KOPT-K1 (cell line): Measurements from ENCODE around the gene EEF1G.
"Not testable (repeated sequence)": the region's sequence is repeated elsewhere in the genome, so short reads cannot be mapped to it uniquely, and the experiment has no call there.

Experiments used
- H3K27ac ChIP-seq: fragments of 200-600 bp; sonication (generic); 2 replicates; pipeline ENCODE4 v1.5.1; 2016; ENCODE audit warnings: antibody characterized with exemption, mild to moderate bottlenecking, low read depth, low read length; ENCODE audit not compliant: poor library complexity, severe bottlenecking
- H3K36me3 ChIP-seq: fragments of 200-600 bp; sonication (generic); 2 replicates; pipeline ENCODE4 v1.5.1; 2017; ENCODE audit warnings: antibody characterized with exemption, mild to moderate bottlenecking, low read length, moderate library complexity; ENCODE audit not compliant: insufficient read depth
- H3K9me3 ChIP-seq: fragments of 200-600 bp; sonication (generic); 2 replicates; pipeline ENCODE4 v1.5.1; 2017; ENCODE audit warnings: antibody characterized with exemption, low read length, mild to moderate bottlenecking; ENCODE audit not compliant: insufficient read depth, poor library complexity, severe bottlenecking

The EEF1G gene

GRCh38 chr11:62573006-62573591 is 592 bp downstream of the EEF1G start:
- no peaks in the 10 kb centered on the region for H3K9me3 ChIP-seq
- peaks cover 75% of the 10 kb centered on the region for H3K36me3 ChIP-seq

GRCh38 chr11:62572431-62572830 is 1.3 kb downstream of the EEF1G start:
- no peaks in the 10 kb centered on the region for H3K9me3 ChIP-seq
- peaks cover 75% of the 10 kb centered on the region for H3K36me3 ChIP-seq
- H3K27ac ChIP-seq = peak overlapping the region; percentile 76

More at GRCh38 chr11:62573006-62573591, 592 bp downstream of the EEF1G start:
- H3K27ac ChIP-seq = peak overlapping the region; percentile 76

GRCh38 chr11:62571493-62571892 is 2.2 kb downstream of the EEF1G start:
- not testable (repeated sequence) for H3K9me3 ChIP-seq, H3K27ac ChIP-seq
- H3K36me3 ChIP-seq = peaks cover 75% of the 10 kb centered on the region

- H3K9me3 ChIP-seq, H3K27ac ChIP-seq: not testable (repeated sequence)
- H3K36me3 ChIP-seq = peaks cover 75% of the 10 kb centered on the region
Observed at GRCh38 chr11:62570903-62571302, 2.8 kb downstream of the EEF1G start.

GRCh38 chr11:62569611-62570010 is 4.1 kb downstream of the EEF1G start:
- H3K27ac ChIP-seq = no peak overlapping the region
- no peaks in the 10 kb centered on the region for H3K9me3 ChIP-seq
- H3K36me3 ChIP-seq = peaks cover 81% of the 10 kb centered on the region

- no peak overlapping the region for H3K27ac ChIP-seq
- H3K9me3 ChIP-seq = no peaks in the 10 kb centered on the region
- H3K36me3 ChIP-seq = peaks cover 100% of the 10 kb centered on the region
Observed at GRCh38 chr11:62567018-62567633, 6.6 kb downstream of the EEF1G start.

GRCh38 chr11:62566247-62566646 is 7.4 kb downstream of the EEF1G start:
- Histone ChIP-seq H3K9me3 (no peaks in the 10 kb centered on the region), H3K27ac (no peak overlapping the region), H3K36me3 (peaks cover 100% of the 10 kb centered on the region)

GRCh38 chr11:62565100-62565802 is 8.4 kb downstream of the EEF1G start:
- H3K27ac ChIP-seq = no peak overlapping the region
- H3K9me3 ChIP-seq = no peaks in the 10 kb centered on the region
- H3K36me3 ChIP-seq = peaks cover 100% of the 10 kb centered on the region

- not testable (repeated sequence) for H3K27ac ChIP-seq, H3K9me3 ChIP-seq
- H3K36me3 ChIP-seq = peaks cover 96% of the 10 kb centered on the region
Observed at GRCh38 chr11:62561677-62562230, 11.9 kb downstream of the EEF1G start.

GRCh38 chr11:62560566-62561103 is 13.1 kb downstream of the EEF1G start:
- Histone ChIP-seq H3K9me3 (no peaks in the 10 kb centered on the region), H3K27ac (no peak overlapping the region), H3K36me3 (peaks cover 85% of the 10 kb centered on the region)

- not testable (repeated sequence) for H3K9me3 ChIP-seq
- peak overlapping the region; percentile 22 for H3K27ac ChIP-seq
- H3K36me3 ChIP-seq = peaks cover 75% of the 10 kb centered on the region
Observed at GRCh38 chr11:62559626-62560025, 14.1 kb downstream of the EEF1G start.

- peak overlapping the region; percentile 22 for H3K27ac ChIP-seq
- H3K36me3 ChIP-seq = peaks cover 74% of the 10 kb centered on the region
- H3K9me3 ChIP-seq = no peaks in the 10 kb centered on the region
Observed at GRCh38 chr11:62559204-62559603, 14.5 kb downstream of the EEF1G start.

- Histone ChIP-seq H3K36me3 (peaks cover 69% of the 10 kb centered on the region), H3K27ac (peak overlapping the region; percentile 22), H3K9me3 (no peaks in the 10 kb centered on the region)
Observed at GRCh38 chr11:62558669-62559068, 15.0 kb downstream of the EEF1G start.

- H3K36me3 ChIP-seq = peaks cover 53% of the 10 kb centered on the region
- no peaks in the 10 kb centered on the region for H3K9me3 ChIP-seq
- peak overlapping the region; percentile 84 for H3K27ac ChIP-seq
Observed at GRCh38 chr11:62556875-62557631, 16.6 kb downstream of the EEF1G start.
